IMR-90 (cell line): ENCODE measurements around the gene SLAMF7. TPM values are rescaled to one million over a fixed set of nuclear protein-coding genes. Genes with fewer than 3 reads are reported as not detected.

Experiments
- ATAC-seq: fragments of 200-7000 bp; cut with Tn5 transposase; 2 replicates; pipeline ENCODE4 v1.9.1; 2020; ENCODE audit warnings: low read depth, mild to moderate bottlenecking, moderate library complexity
- BruUV-seq: library from RNA; stranded (reverse); fragments of 400-500 nt; replicated peaks from 2 replicates; lab custom pipeline; 2021; lab: Mats Ljungman, UMichigan
- CTCF ChIA-PET: fragments of 300-600 bp; formaldehyde crosslinking; extraction: SDS; loops from one replicate; lab custom pipeline; 2021; ENCODE audit warnings: antibody characterized with exemption; lab: Yijun Ruan, JAX
- POLR2A ChIA-PET: fragments of 300-600 bp; sonication (Branson Sonifier 250); formaldehyde crosslinking; loops from one replicate; lab custom pipeline; 2022; ENCODE audit warnings: antibody characterized with exemption; ENCODE audit not compliant: unreplicated experiment; lab: Charles Lee
- DNase-seq: peaks from one replicate; pipeline ENCODE4 v3.0.0; 2013
- H2AFZ ChIP-seq: replicated peaks from 2 replicates; pipeline ENCODE3; 2013; ENCODE audit warnings: low read length, mild to moderate bottlenecking; ENCODE audit not compliant: poor library complexity
- H2AK5ac ChIP-seq: 2 replicates; pipeline ENCODE4 v1.6.1; 2013; ENCODE audit warnings: low read depth, low read length, inconsistent platforms
- H2AK9ac ChIP-seq: replicated peaks from 2 replicates; pipeline ENCODE3; 2013; ENCODE audit warnings: mild to moderate bottlenecking, low read depth, low read length, moderate library complexity; ENCODE audit not compliant: poor library complexity
- H2BK120ac ChIP-seq: 2 replicates; pipeline ENCODE4 v1.6.1; 2013; ENCODE audit warnings: low read depth, low read length, inconsistent platforms
- H2BK15ac ChIP-seq: 3 replicates; pipeline ENCODE4 v1.6.1; 2013; ENCODE audit warnings: low read depth, low read length, inconsistent platforms
- H2BK20ac ChIP-seq: 2 replicates; pipeline ENCODE4 v1.6.1; 2013; ENCODE audit warnings: low read depth, mild to moderate bottlenecking, inconsistent platforms, low read length, moderate library complexity
- H2BK5ac ChIP-seq: 2 replicates; pipeline ENCODE4 v1.6.1; 2013; ENCODE audit warnings: mild to moderate bottlenecking, low read depth, low read length, inconsistent platforms; ENCODE audit not compliant: poor library complexity, severe bottlenecking
- H3K14ac ChIP-seq: replicated peaks from 2 replicates; pipeline ENCODE4 v1.6.1; 2013; ENCODE audit warnings: low read depth, low read length, inconsistent platforms
- H3K18ac ChIP-seq: 2 replicates; pipeline ENCODE4 v1.6.1; 2013; ENCODE audit warnings: low read depth, low read length, control low read depth
- H3K23ac ChIP-seq: 2 replicates; pipeline ENCODE4 v1.6.1; 2013; ENCODE audit warnings: low read depth, low read length, inconsistent platforms
- H3K27ac ChIP-seq: 2 replicates; pipeline ENCODE4 v1.5.1; 2013; ENCODE audit warnings: mild to moderate bottlenecking, control low read depth, low read length; ENCODE audit not compliant: insufficient read depth
- H3K27me3 ChIP-seq: 2 replicates; pipeline ENCODE4 v1.6.1; 2013; ENCODE audit warnings: low read length; ENCODE audit not compliant: control insufficient read depth, insufficient read depth
- H3K36me3 ChIP-seq: 2 replicates; pipeline ENCODE4 v1.6.1; 2013; ENCODE audit warnings: low read length, mixed read lengths; ENCODE audit not compliant: control insufficient read depth, insufficient read depth
- H3K4ac ChIP-seq: 2 replicates; pipeline ENCODE4 v1.6.1; 2013; ENCODE audit warnings: low read depth, low read length, inconsistent platforms
- H3K4me1 ChIP-seq: 2 replicates; pipeline ENCODE4 v1.6.1; 2013; ENCODE audit warnings: low read length, mixed read lengths; ENCODE audit not compliant: control insufficient read depth, insufficient read depth
- H3K4me2 ChIP-seq: 2 replicates; pipeline ENCODE4 v1.6.1; 2013; ENCODE audit warnings: low read depth, mild to moderate bottlenecking, control low read depth, low read length, moderate library complexity
- H3K4me3 ChIP-seq: 2 replicates; pipeline ENCODE4 v1.5.1; 2013; ENCODE audit warnings: low read depth, mild to moderate bottlenecking, control low read depth, low read length, moderate library complexity; ENCODE audit not compliant: insufficient read depth
- H3K56ac ChIP-seq: 2 replicates; pipeline ENCODE4 v1.6.1; 2013; ENCODE audit warnings: low read length, inconsistent platforms; ENCODE audit not compliant: insufficient read depth; ENCODE audit errors: extremely low read depth
- H3K79me1 ChIP-seq, 2 experiments: 2 replicates each; pipeline ENCODE4 v1.6.1; 2013; ENCODE audit warnings: low read length in 2 of 2, inconsistent platforms in 1 of 2, low read depth in 1 of 2
- H3K9ac ChIP-seq: 2 replicates; pipeline ENCODE4 v1.6.1; 2013; ENCODE audit warnings: low read depth, low read length, control low read depth
- H3K9me1 ChIP-seq: 2 replicates; pipeline ENCODE4 v1.6.1; 2013; ENCODE audit warnings: low read length, inconsistent platforms; ENCODE audit not compliant: insufficient read depth
- H3K9me3 ChIP-seq: 2 replicates; pipeline ENCODE4 v1.6.1; 2013; ENCODE audit warnings: low read length; ENCODE audit not compliant: control insufficient read depth, insufficient read depth
- H4K20me1 ChIP-seq: 2 replicates; pipeline ENCODE4 v1.6.1; 2013; ENCODE audit warnings: low read length, inconsistent platforms; ENCODE audit not compliant: insufficient read depth
- H4K5ac ChIP-seq: 2 replicates; pipeline ENCODE4 v1.6.1; 2013; ENCODE audit warnings: mild to moderate bottlenecking, low read depth, low read length, control low read depth
- H4K8ac ChIP-seq, 2 experiments: 2 replicates each; pipeline ENCODE4 v1.6.1; 2013; ENCODE audit warnings: low read depth in 2 of 2, low read length in 2 of 2, control low read depth in 1 of 2, inconsistent platforms in 1 of 2
- H4K91ac ChIP-seq: 2 replicates; pipeline ENCODE4 v1.6.1; 2013; ENCODE audit warnings: low read depth, low read length, inconsistent platforms; ENCODE audit not compliant: insufficient read depth
- BHLHE40 ChIP-seq: fragments of 150-350 bp; IDR thresholded peaks from 2 replicates; pipeline ENCODE4 v1.6.1; 2016; ENCODE audit warnings: mild to moderate bottlenecking, low read depth, low read length
- CEBPB ChIP-seq: IDR thresholded peaks from 2 replicates; pipeline ENCODE4 v1.6.1; 2012; ENCODE audit warnings: low read depth, low read length, improper control_type of control experiment
- CHD1 ChIP-seq: IDR thresholded peaks from 2 replicates; pipeline ENCODE4 v1.6.1; 2012; ENCODE audit warnings: low read depth, low read length, improper control_type of control experiment
- CTCF ChIP-seq: conservative IDR thresholded peaks from 2 replicates; pipeline ENCODE4 v1.5.1; 2012; ENCODE audit warnings: mild to moderate bottlenecking, low read depth, low read length, improper control_type of control experiment
- ELK1 ChIP-seq: fragments of 150-350 bp; IDR thresholded peaks from 2 replicates; pipeline ENCODE4 v1.6.1; 2016; ENCODE audit warnings: low read depth, mild to moderate bottlenecking, low read length, moderate library complexity, borderline replicate concordance
- FOS ChIP-seq: fragments of 150-350 bp; IDR thresholded peaks from 2 replicates; pipeline ENCODE4 v1.6.1; 2016; ENCODE audit warnings: low read depth, low read length
- MAFK ChIP-seq: IDR thresholded peaks from 2 replicates; pipeline ENCODE4 v1.6.1; 2012; ENCODE audit warnings: low read depth, low read length, improper control_type of control experiment
- MAZ ChIP-seq: IDR thresholded peaks from 2 replicates; pipeline ENCODE4 v1.6.1; 2012; ENCODE audit warnings: low read depth, mild to moderate bottlenecking, low read length, improper control_type of control experiment, moderate library complexity, borderline replicate concordance
- MXI1 ChIP-seq: IDR thresholded peaks from 2 replicates; pipeline ENCODE4 v1.6.1; 2012; ENCODE audit warnings: low read depth, mild to moderate bottlenecking, low read length, moderate library complexity, borderline replicate concordance
- NFE2L2 ChIP-seq: fragments of 150-350 bp; IDR thresholded peaks from 2 replicates; pipeline ENCODE4 v1.6.1; 2016; ENCODE audit warnings: low read depth, mild to moderate bottlenecking, low read length
- RAD21 ChIP-seq: IDR thresholded peaks from 2 replicates; pipeline ENCODE4 v1.6.1; 2012; ENCODE audit warnings: low read length, improper control_type of control experiment
- RCOR1 ChIP-seq: IDR thresholded peaks from 2 replicates; pipeline ENCODE4 v1.6.1; 2012; ENCODE audit warnings: mild to moderate bottlenecking, low read length, improper control_type of control experiment; ENCODE audit not compliant: insufficient replicate concordance
- RFX5 ChIP-seq: IDR thresholded peaks from 2 replicates; pipeline ENCODE4 v1.8.0; 2012; ENCODE audit warnings: low read depth, mild to moderate bottlenecking, low read length, moderate library complexity
- SMC3 ChIP-seq: fragments of 150-350 bp; IDR thresholded peaks from 2 replicates; pipeline ENCODE4 v1.6.1; 2016; ENCODE audit warnings: low read depth, mild to moderate bottlenecking, antibody characterized with exemption, low read length, moderate library complexity
- USF2 ChIP-seq: fragments of 150-350 bp; IDR thresholded peaks from 2 replicates; pipeline ENCODE4 v1.6.1; 2017; ENCODE audit warnings: mild to moderate bottlenecking, antibody characterized with exemption, low read length, low read depth
- WGBS, 2 experiments: methylation state at CpG; one replicate each; pipeline versions ENCODE4 v1.1.5 to v1.1.7; 2013; ENCODE audit warnings: missing lambda C conversion rate in 2 of 2; ENCODE audit not compliant: insufficient read length in 1 of 2; ENCODE audit errors: extremely low coverage in 2 of 2; 5-methylcytosine and 5-hydroxymethylcytosine counted together
- dilution Hi-C: fragments of 300-500 bp; cut with HindIII; formaldehyde crosslinking; loops from one replicate; pipeline ENCODE4 v1.14.3; 2018; ENCODE audit warnings: low sequenced_read_pairs; ENCODE audit not compliant: unreplicated experiment
- in situ Hi-C: fragments of 300-500 bp; cut with MboI; formaldehyde crosslinking; loops from 3 replicates; pipeline ENCODE4 v1.14.3; 2019; ENCODE audit warnings: low sequenced_read_pairs, inconsistent platforms, mixed read lengths
- intact Hi-C: fragments of 100-400 bp; cut with micrococcal nuclease; formaldehyde crosslinking; loops from 2 replicates; pipeline ENCODE4 v1.10.0; 2022
- polyA plus RNA-seq, 3 experiments: library from polyadenylated mRNA; depleted of rRNA; stranded (reverse); fragments of >200 nt; gene quantifications; 2 replicates each; pipeline ENCODE4 v1.2.3, GENCODE V29; 2012; ENCODE audit warnings: low replicate concordance in 1 of 3
- total RNA-seq: library from RNA; depleted of rRNA; stranded (reverse); fragments of >200 nt; gene quantifications from 2 replicates; pipeline ENCODE4 v1.2.3, GENCODE V29; 2012

Gene SLAMF7
- total and polyA plus RNA-seq, 2 of the 4 experiments (the other 2 are of a cell fraction), result not detected

- Histone ChIP-seq H2BK20ac (no peak overlapping the region), H3K14ac (no peak overlapping the region), H3K27ac (no peak overlapping the region), H2AK9ac (no peak overlapping the region), H3K23ac (no peak overlapping the region), H4K5ac (no peak overlapping the region), H3K9me3 (no peaks in the 10 kb centered on the region), H4K91ac (no peak overlapping the region), H3K18ac (no peak overlapping the region), H3K9me1 (no peaks in the 10 kb centered on the region), H3K36me3 (no peaks in the 10 kb centered on the region), H3K79me1 (no peaks in the 10 kb centered on the region), H3K9ac (no peak overlapping the region), H2AK5ac (no peak overlapping the region), H2BK15ac (no peak overlapping the region), H2BK120ac (no peak overlapping the region), H3K4me3 (no peak overlapping the region), H4K20me1 (no peaks in the 10 kb centered on the region), H3K27me3 (no peaks in the 10 kb centered on the region), H3K4me1 (no peaks in the 10 kb centered on the region), H3K4me2 (no peak overlapping the region), H2BK5ac (no peak overlapping the region), H2AFZ (no peak overlapping the region), H3K56ac (no peak overlapping the region), H4K8ac (no peak overlapping the region), H3K4ac (no peak overlapping the region)
- no CpG with 5 or more reads among the region's 1 CpG for WGBS, 2 experiments
- TF ChIP-seq ELK1, result no peak
- no peak for TF ChIP-seq CEBPB
- TF ChIP-seq RAD21, result no peak
- no peak for TF ChIP-seq MAZ
- TF ChIP-seq NFE2L2, result no peak
- TF ChIP-seq FOS, result no peak
- no peak for TF ChIP-seq SMC3
- TF ChIP-seq MAFK, result no peak
- no peak for TF ChIP-seq RFX5
- TF ChIP-seq MXI1, result no peak
- no peak for TF ChIP-seq CTCF
- TF ChIP-seq USF2, result no peak
- TF ChIP-seq CHD1, result no peak
- no peak for TF ChIP-seq RCOR1
- no peak for TF ChIP-seq BHLHE40
- no TSS peak for BruUV-seq
- intact Hi-C loops, result no loop called here
- dilution Hi-C loops, result no loop called here
- in situ Hi-C loops, result no loop called here
- DNase-seq (no peak), ATAC-seq (no peak)
- ChIA-PET POLR2A (no interaction called here), CTCF (no interaction called here)
Observed at GRCh38 chr1:160713161-160713560, 25.9 kb upstream of the SLAMF7 start.
